Panc1 (cell line): ENCODE results near the gene CEP55. TPM values are rescaled to one million over a fixed set of nuclear protein-coding genes. Genes with fewer than 3 reads are reported as not detected.
"Not testable (repeated sequence)": the region's sequence is repeated elsewhere in the genome, so short reads cannot be mapped to it uniquely, and the experiment has no call there.

Experiments
- ATAC-seq: fragments of 200-7000 bp; cut with Tn5 transposase; 2 replicates; pipeline ENCODE4 v1.9.1; 2020; ENCODE audit warnings: mild to moderate bottlenecking, moderate library complexity
- BruUV-seq: library from RNA; stranded (reverse); fragments of 400-500 nt; replicated peaks from 2 replicates; lab custom pipeline; 2021; lab: Mats Ljungman, UMichigan
- CTCF ChIA-PET: fragments of 300-600 bp; sonication (Branson Sonifier 250); formaldehyde crosslinking; loops from one replicate; lab custom pipeline; 2022; ENCODE audit warnings: antibody characterized with exemption; lab: Charles Lee
- POLR2A ChIA-PET: fragments of 300-600 bp; sonication (Branson Sonifier 250); formaldehyde crosslinking; loops from one replicate; lab custom pipeline; 2022; ENCODE audit warnings: antibody characterized with exemption; lab: Charles Lee
- DNase-seq: peaks from one replicate; pipeline ENCODE4 v3.0.0-alpha.2; 2010; ENCODE audit warnings: low read depth, low spot score
- H3K27ac ChIP-seq: 2 replicates; pipeline ENCODE4 v1.5.1; 2011; ENCODE audit warnings: mild to moderate bottlenecking, low read length, inconsistent platforms
- H3K27me3 ChIP-seq: fragments of 200-500 bp; sonication (Bioruptor generic); 2 replicates; pipeline ENCODE4 v1.6.0; 2014; ENCODE audit warnings: low read length, inconsistent platforms; ENCODE audit not compliant: control insufficient read depth, insufficient read depth
- H3K36me3 ChIP-seq: fragments of 200-500 bp; sonication (Bioruptor generic); 2 replicates; pipeline ENCODE4 v1.5.1; 2014; ENCODE audit warnings: inconsistent platforms, mild to moderate bottlenecking, low read length, moderate library complexity; ENCODE audit not compliant: control insufficient read depth, insufficient read depth
- H3K4me1 ChIP-seq: 2 replicates; pipeline ENCODE4 v1.5.1; 2011; ENCODE audit warnings: inconsistent platforms, mild to moderate bottlenecking, low read length, moderate library complexity; ENCODE audit not compliant: control insufficient read depth, insufficient read depth
- H3K4me3 ChIP-seq, 2 experiments: 2 replicates each; pipeline ENCODE4 v1.5.1; 2011 to 2012; ENCODE audit warnings: low read depth in 2 of 2, low read length in 2 of 2, mild to moderate bottlenecking in 2 of 2, inconsistent platforms in 1 of 2, moderate library complexity in 1 of 2
- H3K9me3 ChIP-seq: fragments of 200-500 bp; sonication (Bioruptor generic); 2 replicates; pipeline ENCODE4 v1.5.1; 2014; ENCODE audit warnings: low read depth, mild to moderate bottlenecking, inconsistent platforms, low read length, moderate library complexity; ENCODE audit not compliant: control insufficient read depth, insufficient read depth
- POLR2AphosphoS5 ChIP-seq: IDR thresholded peaks from 2 replicates; pipeline ENCODE4 v1.6.1; 2012; ENCODE audit warnings: mild to moderate bottlenecking, low read depth, low read length, moderate library complexity
- SIN3A ChIP-seq: IDR thresholded peaks from 2 replicates; pipeline ENCODE4 v1.6.1; 2012; ENCODE audit warnings: low read depth, mild to moderate bottlenecking, low read length, moderate library complexity, borderline replicate concordance; ENCODE audit not compliant: insufficient read depth
- TCF7L2 ChIP-seq: IDR thresholded peaks from 2 replicates; pipeline ENCODE4 v1.6.1; 2011; ENCODE audit warnings: mild to moderate bottlenecking, low read depth, low read length, inconsistent platforms
- in situ Hi-C: cut with HindIII; loops from 2 replicates; pipeline ENCODE4 v1.10.0; 2016; ENCODE audit warnings: low sequenced_read_pairs, low pct_unique_long_range_greater_than_20kb
- intact Hi-C: fragments of 100-400 bp; cut with micrococcal nuclease; formaldehyde crosslinking; loops from one replicate; pipeline ENCODE4 v1.10.0; 2022; ENCODE audit not compliant: unreplicated experiment
- total RNA-seq: library from RNA; stranded (reverse); gene quantifications from one replicate; pipeline ENCODE4 v1.2.1, GENCODE V29; 2021; ENCODE audit not compliant: unreplicated experiment
- TF ChIP-seq, protein P1 (sequence below): fragments of 450-650 bp; IDR thresholded peaks from 2 replicates; pipeline ENCODE4 v1.5.1; 2017; ENCODE audit warnings: mild to moderate bottlenecking
- TF ChIP-seq, protein P2 (sequence below), 2 experiments: IDR thresholded peaks; 2 replicates each; pipeline ENCODE4 v1.6.1; 2011 to 2012; ENCODE audit warnings: low read depth in 2 of 2, control low read depth in 1 of 2, low read length in 1 of 2, mild to moderate bottlenecking in 1 of 2, moderate library complexity in 1 of 2; ENCODE audit not compliant: insufficient read depth in 1 of 2

Gene CEP55
- total RNA-seq, 1 experiment from 2014 or later = 96.4 TPM

GRCh38 chr10:93464776-93465388 is 31.5 kb upstream of the CEP55 start:
- Histone ChIP-seq H3K4me3 (no peak overlapping the region), H3K27me3 (no peaks in the 10 kb centered on the region), H3K9me3 (no peaks in the 10 kb centered on the region), H3K36me3 (no peaks in the 10 kb centered on the region; the same call in 1 of the 2 replicates), H3K4me1 (peaks cover 88% of the 10 kb centered on the region), H3K27ac (peak overlapping the region; percentile 100)
- DNase-seq = no peak
- in situ Hi-C loops = no loop called here
- ChIA-PET CTCF (interaction anchor here (0.6 to 0.7 kb wide), 2 partner anchors 17 to 88 kb away, joined by 3 to 4 read pairs; partner anchors contain the start of gene MYOF), POLR2A (interaction anchor here (0.6 to 1.7 kb wide), 3 partner anchors 14 to 34 kb away, joined by 3 to 7 read pairs (median 4); no protein-coding TSS in a partner anchor)
- TF ChIP-seq TCF7L2 (no peak), POLR2AphosphoS5 (peak; percentile 34; the same call in 1 of the 2 replicates)
- intact Hi-C loops = no loop called here
- ATAC-seq = no peak
- BruUV-seq = TSS peak; percentile 26

- ChIA-PET POLR2A (interaction anchor here (0.6 kb wide), 3 partner anchors 10 to 389 kb away, joined by 3 read pairs; no protein-coding TSS in a partner anchor), CTCF (interaction anchor here (0.7 kb wide), 1 partner anchor 16 kb away, joined by 3 read pairs; the partner anchor contains the start of gene MYOF)
- H3K9me3 ChIP-seq = peaks cover 4% of the 10 kb centered on the region; the same call in 1 of the 2 replicates
- TSS peak; percentile 83 for BruUV-seq
- no peaks in the 10 kb centered on the region for H3K27me3 ChIP-seq
- H3K27ac ChIP-seq = peak overlapping the region; percentile 100
- DNase-seq (peak; percentile 91), ATAC-seq (peak; percentile 63)
- no peaks in the 10 kb centered on the region for H3K36me3 ChIP-seq
- in situ Hi-C loops = no loop called here
- peaks cover 92% of the 10 kb centered on the region for H3K4me1 ChIP-seq
- intact Hi-C loops = no loop called here
- H3K4me3 ChIP-seq = peak overlapping the region in 1 of 2 experiments; percentile 24; a peak in 2 of 4 replicates
- peak; percentile 60; the same call in 1 of the 2 replicates for TF ChIP-seq POLR2AphosphoS5
- peak; percentile 20; the same call in 1 of the 2 replicates for TF ChIP-seq TCF7L2
- TF ChIP-seq SIN3A = no peak; the same call in 1 of the 2 replicates
- TF ChIP-seq, protein P1, sequence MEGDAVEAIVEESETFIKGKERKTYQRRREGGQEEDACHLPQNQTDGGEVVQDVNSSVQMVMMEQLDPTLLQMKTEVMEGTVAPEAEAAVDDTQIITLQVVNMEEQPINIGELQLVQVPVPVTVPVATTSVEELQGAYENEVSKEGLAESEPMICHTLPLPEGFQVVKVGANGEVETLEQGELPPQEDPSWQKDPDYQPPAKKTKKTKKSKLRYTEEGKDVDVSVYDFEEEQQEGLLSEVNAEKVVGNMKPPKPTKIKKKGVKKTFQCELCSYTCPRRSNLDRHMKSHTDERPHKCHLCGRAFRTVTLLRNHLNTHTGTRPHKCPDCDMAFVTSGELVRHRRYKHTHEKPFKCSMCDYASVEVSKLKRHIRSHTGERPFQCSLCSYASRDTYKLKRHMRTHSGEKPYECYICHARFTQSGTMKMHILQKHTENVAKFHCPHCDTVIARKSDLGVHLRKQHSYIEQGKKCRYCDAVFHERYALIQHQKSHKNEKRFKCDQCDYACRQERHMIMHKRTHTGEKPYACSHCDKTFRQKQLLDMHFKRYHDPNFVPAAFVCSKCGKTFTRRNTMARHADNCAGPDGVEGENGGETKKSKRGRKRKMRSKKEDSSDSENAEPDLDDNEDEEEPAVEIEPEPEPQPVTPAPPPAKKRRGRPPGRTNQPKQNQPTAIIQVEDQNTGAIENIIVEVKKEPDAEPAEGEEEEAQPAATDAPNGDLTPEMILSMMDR = no peak
- TF ChIP-seq, protein P2, sequence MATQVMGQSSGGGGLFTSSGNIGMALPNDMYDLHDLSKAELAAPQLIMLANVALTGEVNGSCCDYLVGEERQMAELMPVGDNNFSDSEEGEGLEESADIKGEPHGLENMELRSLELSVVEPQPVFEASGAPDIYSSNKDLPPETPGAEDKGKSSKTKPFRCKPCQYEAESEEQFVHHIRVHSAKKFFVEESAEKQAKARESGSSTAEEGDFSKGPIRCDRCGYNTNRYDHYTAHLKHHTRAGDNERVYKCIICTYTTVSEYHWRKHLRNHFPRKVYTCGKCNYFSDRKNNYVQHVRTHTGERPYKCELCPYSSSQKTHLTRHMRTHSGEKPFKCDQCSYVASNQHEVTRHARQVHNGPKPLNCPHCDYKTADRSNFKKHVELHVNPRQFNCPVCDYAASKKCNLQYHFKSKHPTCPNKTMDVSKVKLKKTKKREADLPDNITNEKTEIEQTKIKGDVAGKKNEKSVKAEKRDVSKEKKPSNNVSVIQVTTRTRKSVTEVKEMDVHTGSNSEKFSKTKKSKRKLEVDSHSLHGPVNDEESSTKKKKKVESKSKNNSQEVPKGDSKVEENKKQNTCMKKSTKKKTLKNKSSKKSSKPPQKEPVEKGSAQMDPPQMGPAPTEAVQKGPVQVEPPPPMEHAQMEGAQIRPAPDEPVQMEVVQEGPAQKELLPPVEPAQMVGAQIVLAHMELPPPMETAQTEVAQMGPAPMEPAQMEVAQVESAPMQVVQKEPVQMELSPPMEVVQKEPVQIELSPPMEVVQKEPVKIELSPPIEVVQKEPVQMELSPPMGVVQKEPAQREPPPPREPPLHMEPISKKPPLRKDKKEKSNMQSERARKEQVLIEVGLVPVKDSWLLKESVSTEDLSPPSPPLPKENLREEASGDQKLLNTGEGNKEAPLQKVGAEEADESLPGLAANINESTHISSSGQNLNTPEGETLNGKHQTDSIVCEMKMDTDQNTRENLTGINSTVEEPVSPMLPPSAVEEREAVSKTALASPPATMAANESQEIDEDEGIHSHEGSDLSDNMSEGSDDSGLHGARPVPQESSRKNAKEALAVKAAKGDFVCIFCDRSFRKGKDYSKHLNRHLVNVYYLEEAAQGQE (IDR thresholded peaks at IDR 0.05; ENCODE audit: insufficient read depth in 1 of 2, low read depth in 2 of 2, low read length in 1 of 2) = no peak
Measured at GRCh38 chr10:93465806-93466675, 30.4 kb upstream of the CEP55 start.

DNA sequence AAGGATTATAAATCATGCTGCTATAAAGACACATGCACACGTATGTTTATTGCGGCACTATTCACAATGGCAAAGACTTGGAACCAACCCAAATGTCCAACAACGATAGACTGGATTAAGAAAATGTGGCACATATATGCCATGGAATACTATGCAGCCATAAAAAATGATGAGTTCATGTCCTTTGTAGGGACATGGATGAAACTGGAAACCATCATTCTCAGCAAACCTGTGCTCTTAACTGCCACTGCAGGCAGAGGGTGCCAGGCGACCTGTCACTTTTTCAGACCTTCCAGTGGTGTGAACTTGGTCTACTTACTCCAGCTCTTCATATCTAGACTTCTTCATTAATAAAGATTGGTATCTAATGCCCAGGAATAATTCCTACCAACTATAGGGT is 28.8 kb upstream of the CEP55 start:
- H3K36me3 ChIP-seq, H3K27me3 ChIP-seq, BruUV-seq, in situ Hi-C loops, H3K4me3 ChIP-seq, ATAC-seq, DNase-seq, POLR2A ChIA-PET, intact Hi-C loops, H3K9me3 ChIP-seq: not testable (repeated sequence)
- Histone ChIP-seq H3K27ac (peak overlapping the region; percentile 100), H3K4me1 (peaks cover 92% of the 10 kb centered on the region)
- CTCF ChIA-PET = interaction anchor here (0.9 kb wide), 1 partner anchor 15 kb away, joined by 3 read pairs; the partner anchor contains the start of gene MYOF
